Medulla oblongata (tissue), 1 donor: ENCODE results near the gene MYL6B.
"Not testable (repeated sequence)": the region's sequence is repeated elsewhere in the genome, so short reads cannot be mapped to it uniquely, and the experiment has no call there.

Source experiments
- DNase-seq: peaks from one replicate; pipeline ENCODE4 v3.0.0-alpha.2; 2015; ENCODE audit errors: extremely low spot score

MYL6B gene

GRCh38 chr12:56165369-56165768, 13.0 kb downstream of the MYL6B start:
- no peak for DNase-seq

- DNase-seq: no peak
Measured at GRCh38 chr12:56169229-56169759, 16.9 kb downstream of the MYL6B start.

- no peak for DNase-seq
Measured at GRCh38 chr12:56172839-56173238, 20.5 kb downstream of the MYL6B start.

GRCh38 chr12:56178347-56178746, 26.0 kb downstream of the MYL6B start:
- DNase-seq: no peak

GRCh38 chr12:56186957-56187356, 34.6 kb downstream of the MYL6B start:
- DNase-seq: no peak

GRCh38 chr12:56188131-56188777, 35.9 kb downstream of the MYL6B start:
- no peak for DNase-seq

- DNase-seq: peak; percentile 13
Measured at GRCh38 chr12:56188778-56189098, 36.4 kb downstream of the MYL6B start.

- DNase-seq: peak; percentile 89
Measured at GRCh38 chr12:56189099-56189917, 36.9 kb downstream of the MYL6B start, which contains the start of gene SMARCC2. SMARCC2 (minus strand) TSS chr12:56189483; CDS start chr12:56189461, 22 bp downstream.

- DNase-seq: peak; percentile 88
Measured at GRCh38 chr12:56189918-56190694, 37.7 kb downstream of the MYL6B start.

GRCh38 chr12:56190695-56191155, 38.3 kb downstream of the MYL6B start:
- peak; percentile 18 for DNase-seq

- DNase-seq: no peak
Measured at GRCh38 chr12:56192582-56192981, 40.2 kb downstream of the MYL6B start.

GRCh38 chr12:56193025-56193578, 40.7 kb downstream of the MYL6B start:
- DNase-seq: peak; percentile 94

GRCh38 chr12:56196818-56197550, 44.6 kb downstream of the MYL6B start:
- DNase-seq: not testable (repeated sequence)

- DNase-seq: no peak
Measured at GRCh38 chr12:56197921-56198635, 45.7 kb downstream of the MYL6B start.

GRCh38 chr12:56198836-56199235, 46.4 kb downstream of the MYL6B start:
- DNase-seq: no peak

- DNase-seq: no peak
Measured at GRCh38 chr12:56202366-56202765, 50.0 kb downstream of the MYL6B start.

- DNase-seq: no peak
Measured at GRCh38 chr12:56202838-56203237, 50.5 kb downstream of the MYL6B start.

- no peak for DNase-seq
Measured at GRCh38 chr12:56204275-56204674, 51.9 kb downstream of the MYL6B start.

- no peak for DNase-seq
Measured at GRCh38 chr12:56205445-56205844, 53.1 kb downstream of the MYL6B start.

GRCh38 chr12:56206452-56207166, 54.2 kb downstream of the MYL6B start:
- DNase-seq: peak; percentile 48
